Measurements from ENCODE around the gene CRELD1. TPM values are rescaled to one million over a fixed set of nuclear protein-coding genes. Genes with fewer than 3 reads are reported as not detected.

CRELD1 gene
- total and polyA plus RNA-seq, 9 of the 15 experiments (the other 6 are each of a cell fraction or from before 2014, with no cell fraction given): 3.3 to 25.8 (median 16.5) TPM

- TF ChIP-seq HINFP (tag; conservative IDR thresholded peaks at IDR 0.05; ENCODE audit: low read depth): no peak
- no peak for TF ChIP-seq PTRF (tag; IDR thresholded peaks at IDR 0.05)
- TF ChIP-seq PRDM10 (IDR thresholded peaks at IDR 0.05; ENCODE audit: partially characterized antibody): peak; percentile 30
- 0 out of 2 replicates have a peak, but pooled peaks have one; percentile 3 for TF ChIP-seq RBM14 (IDR thresholded peaks at IDR 0.05; ENCODE audit: borderline replicate concordance, insufficient read depth, low read depth, low read length)
- TF ChIP-seq ZMIZ1 (IDR thresholded peaks at IDR 0.05; ENCODE audit: low read depth in 2 of 2, low read length in 2 of 2): no peak
- peak; percentile 29 to 55; a peak in 1 of 4 replicates for TF ChIP-seq NONO (IDR thresholded peaks at IDR 0.05; ENCODE audit: low read depth in 2 of 2, low read length in 1 of 2)
- TF ChIP-seq PTTG1 (tag; IDR thresholded peaks at IDR 0.05; ENCODE audit: low read depth): no peak
- 0 out of 2 replicates have a peak, but pooled peaks have one; percentile 12 for TF ChIP-seq KDM2B (CRISPR knock-in tag; IDR thresholded peaks at IDR 0.05)
- peak; percentile 54; the same call in 1 of the 2 replicates for TF ChIP-seq ZBTB12 (CRISPR knock-in tag; IDR thresholded peaks at IDR 0.05)
- peak; percentile 92 for TF ChIP-seq ZNF592 (IDR thresholded peaks at IDR 0.05)
- no peak for TF ChIP-seq SNIP1 (IDR thresholded peaks at IDR 0.05; ENCODE audit: low read depth)
Observed at GRCh38 chr3:9932843-9933560, 632 bp upstream of the CRELD1 start (continued).
